BJ (cell line): ENCODE data around the gene ARHGAP26. TPM values are rescaled to one million over a fixed set of nuclear protein-coding genes. Genes with fewer than 3 reads are reported as not detected.
A peak's percentile ranks its signal among the peaks of the same experiment; 100 is the strongest.

ENCODE experiments used
- CTCF ChIA-PET: fragments of 350-600 bp; formaldehyde crosslinking; extraction: SDS; loops from one replicate; lab custom pipeline; 2021; ENCODE audit warnings: antibody characterized with exemption, inconsistent platforms; lab: Yijun Ruan, JAX
- POLR2A ChIA-PET: fragments of 300-600 bp; sonication (Branson Sonifier 250); formaldehyde crosslinking; extraction: SDS; loops from one replicate; lab custom pipeline; 2021; ENCODE audit warnings: antibody characterized with exemption; lab: Charles Lee
- DNase-seq: peaks from one replicate; pipeline ENCODE4 v3.0.0-alpha.2; 2011; ENCODE audit warnings: low read depth
- H3K27me3 ChIP-seq: 2 replicates; pipeline ENCODE4 v1.6.0; 2011; ENCODE audit warnings: low read length; ENCODE audit not compliant: control insufficient read depth, insufficient read depth
- H3K36me3 ChIP-seq: 2 replicates; pipeline ENCODE4 v1.5.1; 2011; ENCODE audit warnings: low read length; ENCODE audit not compliant: control insufficient read depth, insufficient read depth
- H3K4me3 ChIP-seq: 2 replicates; pipeline ENCODE4 v1.5.1; 2011; ENCODE audit warnings: low read depth, mild to moderate bottlenecking, control low read depth, low read length
- polyA plus RNA-seq: library from polyadenylated mRNA; depleted of rRNA; stranded (reverse); fragments of >200 nt; gene quantifications from 2 replicates; pipeline ENCODE4 v1.2.3, GENCODE V29; 2011
- TF ChIP-seq, protein P1 (sequence below): IDR thresholded peaks from 2 replicates; pipeline ENCODE4 v1.5.1; 2011; ENCODE audit warnings: low read depth, mild to moderate bottlenecking, control low read depth, inconsistent platforms, low read length, moderate library complexity; ENCODE audit not compliant: insufficient read depth

The ARHGAP26 gene
- polyA plus RNA-seq, 1 experiment: 4.8 TPM

DNA sequence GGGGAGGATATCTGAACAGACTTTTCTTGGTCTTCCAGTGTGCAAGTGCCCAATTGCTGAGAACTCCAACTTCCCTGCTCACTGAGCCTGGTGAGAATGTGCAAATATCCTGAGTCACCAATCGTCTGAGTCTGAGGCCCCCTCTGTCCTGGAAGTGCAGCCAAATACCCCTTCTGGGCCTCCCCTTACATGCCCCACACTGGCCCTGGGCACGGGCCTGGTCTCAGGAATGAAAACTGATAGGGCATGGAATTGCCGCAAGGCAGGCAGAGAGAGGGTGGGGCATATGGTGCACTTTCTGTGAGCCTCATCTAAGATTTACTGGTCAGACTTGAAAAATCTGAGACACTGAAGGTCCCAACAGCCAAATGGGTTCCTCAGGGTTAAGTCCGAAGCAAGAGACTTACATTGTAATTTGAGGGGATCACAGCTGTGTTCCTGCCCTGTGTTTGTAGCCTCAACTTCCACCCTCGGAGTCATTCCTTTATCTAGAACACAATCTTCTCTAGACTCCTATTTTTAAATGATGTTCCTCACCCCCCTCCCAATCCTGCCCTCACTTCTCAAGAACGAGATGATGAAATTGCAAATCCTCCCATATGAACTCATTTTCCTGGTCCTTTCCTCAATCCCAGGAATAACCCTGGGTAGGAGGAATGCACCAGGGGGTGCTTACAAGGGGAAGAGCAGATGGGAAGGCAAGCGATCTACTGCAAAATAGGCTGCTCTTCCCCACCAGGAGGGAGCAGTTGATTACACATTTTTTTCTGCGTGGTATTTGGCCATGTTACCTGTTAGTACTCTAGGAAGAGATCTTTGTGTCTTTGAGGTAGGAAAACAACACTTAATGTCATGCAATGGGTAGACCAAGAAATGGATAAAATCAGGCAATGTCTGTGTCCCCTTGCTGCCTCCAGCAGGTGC is 34.6 kb upstream of the ARHGAP26 start:
- TF ChIP-seq, protein P1, sequence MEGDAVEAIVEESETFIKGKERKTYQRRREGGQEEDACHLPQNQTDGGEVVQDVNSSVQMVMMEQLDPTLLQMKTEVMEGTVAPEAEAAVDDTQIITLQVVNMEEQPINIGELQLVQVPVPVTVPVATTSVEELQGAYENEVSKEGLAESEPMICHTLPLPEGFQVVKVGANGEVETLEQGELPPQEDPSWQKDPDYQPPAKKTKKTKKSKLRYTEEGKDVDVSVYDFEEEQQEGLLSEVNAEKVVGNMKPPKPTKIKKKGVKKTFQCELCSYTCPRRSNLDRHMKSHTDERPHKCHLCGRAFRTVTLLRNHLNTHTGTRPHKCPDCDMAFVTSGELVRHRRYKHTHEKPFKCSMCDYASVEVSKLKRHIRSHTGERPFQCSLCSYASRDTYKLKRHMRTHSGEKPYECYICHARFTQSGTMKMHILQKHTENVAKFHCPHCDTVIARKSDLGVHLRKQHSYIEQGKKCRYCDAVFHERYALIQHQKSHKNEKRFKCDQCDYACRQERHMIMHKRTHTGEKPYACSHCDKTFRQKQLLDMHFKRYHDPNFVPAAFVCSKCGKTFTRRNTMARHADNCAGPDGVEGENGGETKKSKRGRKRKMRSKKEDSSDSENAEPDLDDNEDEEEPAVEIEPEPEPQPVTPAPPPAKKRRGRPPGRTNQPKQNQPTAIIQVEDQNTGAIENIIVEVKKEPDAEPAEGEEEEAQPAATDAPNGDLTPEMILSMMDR: no peak
- DNase-seq: no peak
- Histone ChIP-seq H3K36me3 (no peaks in the 10 kb centered on the region), H3K27me3 (no peaks in the 10 kb centered on the region), H3K4me3 (no peak overlapping the region)
- CTCF ChIA-PET: interaction anchor here (1.1 to 6.2 kb wide), 3 partner anchors 8 to 145 kb away, joined by 3 to 27 read pairs (median 6); no protein-coding TSS in a partner anchor
- POLR2A ChIA-PET: no interaction called here

GRCh38 chr5:142736247-142736632 is 33.9 kb upstream of the ARHGAP26 start:
- CTCF ChIA-PET: interaction anchor here (0.8 to 6.2 kb wide), 4 partner anchors 8 to 144 kb away, joined by 3 to 27 read pairs (median 5); no protein-coding TSS in a partner anchor
- DNase-seq: no peak
- Histone ChIP-seq H3K4me3 (no peak overlapping the region), H3K36me3 (no peaks in the 10 kb centered on the region), H3K27me3 (no peaks in the 10 kb centered on the region)
- TF ChIP-seq, protein P1: no peak
- POLR2A ChIA-PET: no interaction called here

GRCh38 chr5:142737179-142737578 is 33.0 kb upstream of the ARHGAP26 start:
- H3K36me3 ChIP-seq: no peaks in the 10 kb centered on the region
- TF ChIP-seq, protein P1: no peak
- no peaks in the 10 kb centered on the region for H3K27me3 ChIP-seq
- no peak overlapping the region for H3K4me3 ChIP-seq
- POLR2A ChIA-PET: interaction anchor here (0.5 kb wide), 1 partner anchor 131 kb away, joined by 6 read pairs; no protein-coding TSS in a partner anchor
- CTCF ChIA-PET: interaction anchor here (0.8 to 6.2 kb wide), 5 partner anchors 8 to 143 kb away, joined by 3 to 27 read pairs (median 5); no protein-coding TSS in a partner anchor
- no peak for DNase-seq

DNA sequence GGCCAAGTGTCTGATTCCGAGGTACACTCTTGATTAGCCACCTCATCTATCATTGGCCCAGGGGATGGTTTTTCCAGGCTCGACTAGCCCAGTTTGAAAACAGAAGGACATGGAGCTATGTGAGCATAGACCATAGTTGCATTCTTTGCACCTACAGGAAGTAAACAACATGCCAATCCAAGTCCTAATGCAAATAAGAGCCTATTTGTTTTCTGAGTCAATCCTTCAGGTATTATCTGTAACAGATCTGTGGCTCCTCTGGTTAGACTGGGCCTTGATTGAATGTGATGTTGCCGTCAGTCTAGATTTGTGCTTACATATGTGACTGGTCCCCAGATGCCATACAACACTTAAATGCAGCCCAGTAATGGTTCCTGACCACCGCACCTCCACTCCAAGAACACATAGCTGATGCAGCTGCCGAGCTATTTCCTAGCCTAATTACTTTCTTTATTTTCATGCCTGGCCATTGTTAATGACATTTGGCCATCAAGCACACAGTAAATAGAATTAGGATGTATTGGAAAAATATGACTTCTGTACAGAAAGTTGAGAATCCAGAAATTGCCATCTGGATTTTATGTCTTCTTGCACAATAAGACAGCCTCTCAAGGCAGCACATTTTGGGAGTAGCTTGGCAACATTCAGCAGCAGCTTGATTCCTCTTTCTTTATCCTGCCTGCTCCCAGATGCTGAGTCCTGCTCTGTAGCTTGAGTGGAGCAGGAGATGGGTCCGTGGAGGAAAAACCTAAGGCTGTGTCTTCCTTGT is 29.5 kb upstream of the ARHGAP26 start:
- peak; percentile 77 for DNase-seq
- Histone ChIP-seq H3K27me3 (no peaks in the 10 kb centered on the region), H3K4me3 (no peak overlapping the region), H3K36me3 (no peaks in the 10 kb centered on the region)
- ChIA-PET POLR2A (interaction anchor here (0.5 to 0.8 kb wide), 3 partner anchors 13 to 86 kb away, joined by 3 to 5 read pairs (median 4); no protein-coding TSS in a partner anchor), CTCF (interaction anchor here (0.8 to 6.2 kb wide), 10 partner anchors 8 to 148 kb away, joined by 3 to 27 read pairs (median 3); no protein-coding TSS in a partner anchor)
- TF ChIP-seq, protein P1: no peak
